GM18520 (cell line): ENCODE measurements around the gene ROS1.
"Not testable (repeated sequence)": the region's sequence is repeated elsewhere in the genome, so short reads cannot be mapped to it uniquely, and the experiment has no call there.

Experiments used
- ATAC-seq: cut with Tn5 transposase; IDR thresholded peaks from one replicate; pipeline ENCODE4 v1.9.1; 2021; ENCODE audit not compliant: unreplicated experiment

The ROS1 gene

DNA sequence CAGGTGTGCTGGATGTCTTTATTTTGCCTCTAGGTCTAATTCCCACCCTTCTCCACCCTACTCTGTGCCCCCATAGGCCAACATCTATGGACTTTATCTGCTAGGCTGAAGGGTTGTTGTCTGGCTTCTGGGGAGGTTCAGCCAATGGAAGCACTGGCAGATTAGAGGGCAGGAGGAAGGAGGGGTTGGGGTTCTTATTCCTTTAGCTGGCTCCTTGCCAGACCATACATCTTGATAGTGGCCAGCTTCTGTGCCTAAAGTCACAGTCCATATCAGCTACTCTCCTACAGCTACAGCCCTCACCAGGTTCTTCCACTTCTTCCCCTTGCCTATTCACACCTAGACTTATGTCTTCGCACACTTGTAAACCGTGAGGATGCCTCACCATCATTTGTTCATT, 41.1 kb downstream of the ROS1 start:
- ATAC-seq, result no peak

DNA sequence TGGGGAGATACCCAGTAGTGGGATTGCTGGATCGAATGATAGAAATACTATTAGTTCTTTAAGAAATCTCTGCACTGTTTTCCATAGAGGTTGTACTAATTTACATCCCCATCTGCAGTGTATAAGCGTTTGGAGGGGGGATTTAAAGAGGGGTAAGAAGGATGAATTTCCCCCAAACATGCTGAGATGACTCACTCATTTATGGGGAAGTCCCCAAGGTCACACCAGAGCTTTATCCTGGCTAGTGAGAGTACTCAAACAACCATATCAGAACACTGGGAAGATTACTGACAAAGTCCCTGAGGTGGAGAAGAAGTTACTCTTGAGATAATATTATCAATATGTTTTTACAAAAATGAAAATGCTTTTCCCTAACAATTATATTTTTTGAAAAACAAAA, 44.0 kb downstream of the ROS1 start:
- ATAC-seq, result no peak

DNA sequence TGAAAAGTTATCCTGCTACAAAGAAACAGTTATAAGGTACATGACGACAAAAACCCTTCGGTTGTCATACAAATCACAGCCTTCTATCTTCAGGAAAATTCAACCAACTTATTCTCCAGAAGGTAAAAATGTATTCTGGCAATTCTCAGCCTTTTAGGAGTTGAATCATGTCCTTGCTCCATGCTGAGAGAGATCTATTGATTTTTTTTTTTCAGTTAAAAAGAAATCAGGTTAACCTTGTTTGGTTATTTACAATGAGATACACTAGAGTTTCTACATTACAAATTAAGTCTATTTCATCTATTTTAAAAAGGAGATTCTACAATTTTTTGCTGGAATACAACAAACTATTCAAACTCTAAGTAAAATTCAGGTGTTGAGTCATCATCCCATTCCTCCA, 45.4 kb downstream of the ROS1 start:
- ATAC-seq, result no peak

DNA sequence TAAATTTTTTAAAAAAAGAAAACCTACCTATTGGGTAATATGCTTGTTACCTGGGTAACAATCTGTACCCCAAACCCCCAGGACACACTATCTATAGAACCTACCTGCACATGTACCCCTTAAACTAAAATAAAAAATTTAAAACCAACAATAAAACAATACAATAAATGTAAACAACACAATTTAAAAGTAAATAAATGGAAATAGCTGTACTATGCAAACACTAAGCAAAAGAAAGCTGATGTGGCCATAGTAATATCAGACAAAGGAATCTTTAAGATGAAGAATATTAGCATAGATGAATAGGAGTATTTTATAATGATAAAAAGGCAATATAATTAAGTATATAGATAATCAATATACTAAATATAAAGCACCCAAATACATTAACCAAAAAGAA, 50.3 kb downstream of the ROS1 start:
- no peak for ATAC-seq

DNA sequence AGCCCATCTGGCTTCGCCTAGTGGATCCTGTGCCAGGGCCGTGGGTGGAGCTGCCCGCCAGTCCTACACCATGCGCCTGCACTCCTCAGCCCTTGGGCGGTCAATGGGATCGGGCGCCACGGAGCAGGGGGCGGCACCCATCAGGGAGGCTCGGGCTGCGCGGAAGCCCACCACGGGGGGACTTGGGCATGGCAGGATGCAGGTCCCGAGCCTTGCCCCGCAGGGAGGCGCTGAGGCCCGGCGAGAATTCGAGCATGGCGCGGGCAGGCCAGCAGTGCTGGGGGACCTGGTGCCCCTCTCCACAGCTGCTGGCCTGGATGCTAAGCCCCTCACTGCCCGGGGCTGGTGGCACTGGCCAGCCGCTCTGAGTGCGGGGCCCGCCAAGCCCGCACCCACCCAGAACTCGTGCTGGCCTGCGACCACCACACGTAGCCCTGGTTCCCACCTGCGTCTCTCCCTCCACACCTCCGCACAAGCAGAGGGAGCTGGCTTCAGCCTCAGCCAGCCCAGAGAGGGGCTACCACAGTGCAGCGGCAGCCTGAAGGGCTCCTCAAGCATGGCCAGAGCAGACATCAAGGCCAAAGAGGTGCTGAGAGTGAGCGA, 52.4 kb downstream of the ROS1 start:
- ATAC-seq, result no peak

DNA sequence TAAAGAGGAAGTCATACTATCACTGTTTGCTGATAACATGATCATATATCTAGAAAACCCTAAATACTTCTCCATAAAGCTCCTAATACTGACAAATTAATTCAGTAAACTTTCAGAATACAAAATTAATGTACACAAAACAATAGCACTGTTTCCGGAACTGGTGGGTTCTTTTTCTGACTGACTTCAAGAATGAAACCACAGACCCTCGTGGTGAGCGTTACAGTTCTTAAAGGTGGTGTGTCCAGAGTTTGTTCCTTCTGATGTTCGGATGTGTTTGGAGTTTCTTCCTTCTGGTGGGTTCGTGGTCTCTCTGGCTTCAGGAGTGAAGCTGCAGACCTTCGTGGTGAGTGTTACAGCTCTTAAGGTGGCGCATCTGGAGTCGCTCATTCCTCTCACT, 53.5 kb downstream of the ROS1 start:
- not testable (repeated sequence) for ATAC-seq

DNA sequence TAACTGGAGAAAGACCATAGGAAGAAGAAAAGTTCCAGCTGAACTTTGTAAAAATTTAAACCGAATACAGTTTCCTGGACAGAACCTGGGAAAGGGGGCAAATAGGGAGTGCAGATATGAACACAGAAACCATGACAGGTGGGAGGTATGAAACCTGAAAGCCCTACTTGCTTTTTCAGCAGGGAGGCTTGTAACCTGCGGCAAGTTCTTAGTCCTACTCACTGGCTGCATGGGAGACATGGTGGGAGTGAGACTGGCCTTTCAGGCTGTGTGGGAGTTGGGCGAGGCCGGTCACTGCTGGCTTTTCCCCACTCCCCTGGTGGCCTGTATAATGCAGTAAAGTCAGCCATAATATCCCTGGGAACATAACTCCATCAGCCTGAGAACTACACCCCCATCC, 54.2 kb downstream of the ROS1 start:
- no peak for ATAC-seq

DNA sequence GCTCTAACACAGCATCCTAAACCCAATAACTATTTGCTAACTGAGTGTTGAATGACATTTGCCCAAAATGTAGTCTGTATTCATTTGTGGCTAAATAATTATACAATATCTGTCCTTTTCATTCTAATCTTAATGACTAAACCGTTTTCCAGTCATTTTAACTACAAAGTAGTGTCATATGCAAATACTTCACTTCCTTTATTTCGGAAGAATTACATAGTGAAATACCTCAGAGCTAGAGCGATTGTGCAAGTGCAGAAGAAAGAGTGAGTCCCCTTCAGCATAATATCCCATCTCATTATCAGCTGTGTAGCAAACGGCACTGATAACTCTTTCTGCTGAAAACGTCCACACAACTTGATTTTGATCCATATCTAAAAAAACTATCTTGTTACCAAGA, 66.2 kb downstream of the ROS1 start:
- ATAC-seq, result no peak

DNA sequence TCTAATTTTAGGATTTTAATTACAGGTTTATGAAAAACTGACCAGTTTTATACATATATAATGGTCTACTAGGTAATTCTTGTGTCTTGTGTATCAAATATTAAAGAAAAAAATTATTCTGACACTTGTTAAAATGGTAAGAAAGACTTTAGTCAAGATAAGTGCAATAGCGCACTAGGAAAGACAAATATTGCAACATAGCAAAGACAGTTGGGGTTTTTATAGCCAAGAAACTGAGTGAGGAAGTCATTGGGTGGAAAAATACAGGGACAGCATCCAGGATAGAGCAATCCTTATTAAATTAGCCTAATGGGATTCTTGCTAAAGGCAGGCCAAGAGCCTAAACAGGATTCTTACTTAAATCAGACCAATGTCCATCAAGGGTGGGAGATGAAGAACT, 71.1 kb downstream of the ROS1 start:
- ATAC-seq, result no peak

DNA sequence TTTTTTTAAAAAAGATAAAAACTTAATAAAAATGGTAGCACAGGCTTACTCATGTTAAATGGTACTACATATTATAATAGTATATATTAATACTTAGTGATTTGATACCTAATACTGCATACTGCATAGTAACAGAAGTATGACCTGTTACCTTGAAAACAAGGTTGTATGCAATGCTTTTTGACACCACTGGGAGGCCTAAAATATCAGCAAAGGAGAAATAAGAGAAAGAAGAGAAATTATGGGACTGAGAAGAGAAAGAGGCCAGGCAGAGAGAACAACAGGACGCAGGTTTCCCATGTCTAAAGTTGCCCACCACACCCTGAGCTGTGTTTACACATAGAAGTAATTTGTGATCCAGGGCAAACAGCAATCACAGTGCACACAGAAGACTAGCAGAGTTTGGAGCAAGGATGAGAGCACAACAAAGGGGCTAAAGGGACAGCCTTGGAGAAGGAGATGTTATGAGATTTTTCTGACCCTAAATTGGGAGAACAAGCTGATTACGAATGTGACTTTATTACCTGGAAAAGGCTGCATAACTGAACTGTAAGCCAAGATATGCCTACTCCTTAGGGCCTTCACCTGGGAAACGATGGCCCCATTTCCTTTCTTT, 73.2 kb downstream of the ROS1 start:
- ATAC-seq, result no peak

DNA sequence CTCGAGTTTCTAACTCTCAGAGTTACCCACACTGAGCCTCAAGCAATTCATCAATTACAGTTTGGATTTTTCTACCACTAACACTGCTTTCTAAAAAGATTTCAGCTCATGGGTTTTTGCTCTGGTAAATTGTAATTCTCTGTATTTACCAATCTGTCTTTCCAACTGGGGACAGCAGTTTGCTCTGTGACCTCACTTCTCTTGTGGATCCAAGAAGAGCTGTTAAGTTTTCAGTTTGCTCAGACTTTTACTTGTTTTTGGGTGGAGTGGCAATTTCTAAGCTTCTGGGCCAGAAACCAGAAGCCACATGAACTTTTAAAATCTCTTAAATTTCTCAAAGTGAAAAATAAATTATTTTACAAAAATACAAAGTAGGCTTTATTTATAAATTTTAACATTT, 74.2 kb downstream of the ROS1 start:
- no peak for ATAC-seq

DNA sequence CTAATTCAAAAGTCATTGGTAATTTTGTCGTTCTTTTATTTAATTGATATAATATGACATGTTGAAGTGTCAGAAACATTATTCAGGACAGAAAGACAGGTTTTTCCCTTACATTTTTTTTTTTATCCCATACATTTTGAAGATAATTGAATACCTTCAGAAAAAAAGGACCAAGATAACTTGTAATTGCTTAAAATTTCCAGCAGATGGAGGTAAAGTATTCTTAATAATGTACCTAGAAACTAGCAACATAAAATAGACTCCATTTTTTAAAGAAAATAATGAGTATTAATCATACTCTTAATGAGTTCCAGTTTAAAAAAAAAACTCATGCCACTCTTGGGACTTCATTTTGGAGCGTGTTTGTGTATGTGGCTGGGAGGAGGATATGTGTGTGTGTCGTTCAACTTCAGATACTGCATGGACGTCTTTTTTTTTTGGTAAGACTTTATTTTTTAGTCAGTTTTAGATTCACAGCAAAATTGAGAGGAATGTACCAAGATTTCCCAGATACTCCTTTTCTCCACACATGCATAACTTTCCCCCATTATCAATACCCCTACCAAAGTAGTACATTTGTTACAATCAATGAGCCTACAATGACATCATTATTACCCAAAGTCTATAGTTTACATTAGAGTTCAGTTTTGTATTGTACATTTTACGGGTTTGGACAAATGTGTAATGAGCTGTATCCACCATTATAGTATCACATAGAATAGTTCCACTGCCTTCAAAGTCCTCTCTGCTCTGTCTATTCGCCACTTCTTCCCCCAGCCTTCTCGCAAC, 79.4 kb downstream of the ROS1 start:
- no peak for ATAC-seq

DNA sequence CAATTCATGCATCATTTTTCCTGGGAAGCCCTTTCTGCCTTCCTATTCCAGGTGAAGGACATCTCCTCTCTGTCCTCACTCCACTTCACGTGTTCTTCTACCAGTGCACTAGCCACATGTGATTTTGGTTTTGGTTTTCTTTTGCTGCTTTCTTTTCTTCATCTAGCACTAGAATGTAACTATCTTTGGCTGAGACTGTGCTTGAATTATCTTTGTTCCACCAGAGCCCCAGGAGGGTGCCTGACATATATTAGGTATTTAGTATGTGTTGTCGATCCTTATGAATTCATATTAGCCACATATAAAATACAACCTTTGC, 80.5 kb downstream of the ROS1 start:
- no peak for ATAC-seq

DNA sequence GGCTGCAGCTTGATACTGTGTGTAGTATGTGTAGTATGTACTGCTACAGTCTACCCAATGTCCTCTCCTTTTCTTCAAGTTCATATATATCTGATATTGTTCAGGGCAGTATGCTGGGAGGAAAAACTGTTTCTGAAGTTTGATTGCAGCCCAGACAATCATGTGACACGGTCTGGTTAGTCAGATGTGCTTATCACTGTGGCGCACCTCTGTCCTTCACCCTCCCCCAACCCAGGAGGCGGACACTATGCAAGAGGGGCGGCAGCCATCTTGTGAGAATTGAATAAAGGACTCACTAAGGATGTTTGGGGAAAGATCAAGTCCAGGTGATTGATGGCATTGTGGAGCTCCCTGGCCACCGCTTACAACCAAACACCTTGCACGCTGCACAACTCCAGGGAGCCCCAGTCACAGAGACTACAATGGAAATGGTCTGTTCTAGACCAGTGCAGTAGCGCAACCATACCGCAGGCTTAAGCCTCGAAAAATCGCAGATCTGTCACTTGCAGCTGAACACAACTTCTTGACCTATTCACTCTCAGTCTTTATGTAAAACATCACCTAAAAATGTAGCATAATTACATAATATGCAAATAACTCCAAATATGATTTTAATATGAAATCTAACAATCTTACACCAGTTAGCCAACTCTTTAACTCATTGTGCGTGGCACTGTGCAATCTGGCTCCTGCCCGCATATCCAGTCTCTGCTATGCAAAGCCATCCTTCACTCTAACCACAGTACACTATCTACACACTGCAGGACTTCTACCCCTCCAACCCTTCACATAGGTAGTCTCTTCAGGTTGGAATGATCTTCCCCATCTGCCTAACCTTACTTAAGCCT, 81.1 kb downstream of the ROS1 start:
- no peak for ATAC-seq

DNA sequence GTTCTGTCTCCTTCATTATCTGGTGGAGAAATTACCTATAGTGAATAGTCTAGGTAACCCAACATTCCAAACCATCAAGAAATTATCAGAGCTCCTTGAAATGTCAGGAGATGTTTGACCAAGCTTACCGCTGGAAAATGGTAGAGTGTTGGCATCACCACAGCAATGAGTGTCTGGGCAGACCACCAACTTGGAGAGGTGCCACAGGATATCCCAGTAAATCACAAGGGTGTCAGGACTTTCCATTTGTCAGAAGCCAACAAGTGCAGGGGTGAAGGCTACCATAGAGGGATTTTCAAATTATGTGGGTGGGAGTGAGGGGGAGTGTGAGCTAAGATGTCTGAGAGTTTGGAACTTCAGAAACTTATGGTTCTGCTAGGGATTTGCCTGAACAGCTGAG, 87.2 kb downstream of the ROS1 start:
- no peak for ATAC-seq

DNA sequence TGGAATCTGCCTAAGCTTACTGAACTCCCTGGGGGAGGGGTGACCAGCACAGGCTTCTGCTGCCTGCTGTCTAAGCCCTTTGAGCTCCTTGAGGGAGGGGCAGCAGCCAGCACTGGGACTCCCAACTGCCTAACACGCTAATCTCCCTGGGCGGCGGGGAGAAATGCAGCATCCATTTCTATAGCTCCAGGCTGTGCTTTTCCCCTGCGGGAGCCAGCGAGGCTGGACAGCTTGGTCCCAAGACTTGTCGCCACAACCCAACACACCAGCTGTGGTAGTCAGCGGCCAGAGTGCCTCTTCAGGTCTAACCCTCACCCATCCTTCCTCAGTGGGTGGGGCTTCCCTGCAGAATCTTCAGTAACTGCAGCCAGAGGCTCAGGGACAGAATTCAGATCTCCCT, 95.8 kb downstream of the ROS1 start:
- ATAC-seq, result no peak

DNA sequence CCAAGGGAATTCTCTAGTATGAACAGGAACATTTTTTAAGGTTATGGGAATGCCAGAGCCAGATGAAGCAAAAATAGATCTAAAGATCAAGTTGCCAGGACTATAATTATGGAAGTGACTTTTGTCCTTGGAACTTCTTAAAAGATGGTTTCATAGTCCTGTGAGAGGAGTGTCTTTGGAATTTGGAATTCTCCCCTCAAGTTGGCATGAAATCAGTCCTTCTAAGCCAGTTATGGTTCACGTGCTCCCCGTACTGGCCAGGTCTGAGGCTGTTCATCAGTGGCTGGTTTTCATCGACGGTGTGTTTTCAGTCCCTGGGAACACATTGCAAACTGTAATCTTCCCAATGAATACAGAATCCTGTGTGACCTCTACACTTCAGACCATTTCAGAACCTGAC, 97.2 kb downstream of the ROS1 start:
- no peak for ATAC-seq

DNA sequence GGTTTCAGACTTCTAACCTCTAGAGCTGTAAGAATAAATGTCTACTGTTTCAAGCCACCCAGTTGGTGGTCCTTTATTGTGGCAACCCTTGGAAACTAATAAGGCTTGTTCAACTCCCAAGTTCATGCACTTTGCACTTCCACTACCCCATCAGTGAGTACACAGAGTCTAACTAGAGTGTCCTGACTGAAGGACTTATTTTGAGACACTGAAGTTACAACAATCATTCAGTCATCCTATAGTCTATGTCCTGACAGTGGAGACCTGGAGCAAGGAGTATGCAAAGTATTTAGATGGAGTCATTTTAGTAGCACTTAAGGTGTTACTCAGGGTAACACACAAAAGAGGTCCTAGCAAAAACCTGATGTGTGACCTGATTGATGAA, 97.7 kb downstream of the ROS1 start:
- ATAC-seq, result no peak

DNA sequence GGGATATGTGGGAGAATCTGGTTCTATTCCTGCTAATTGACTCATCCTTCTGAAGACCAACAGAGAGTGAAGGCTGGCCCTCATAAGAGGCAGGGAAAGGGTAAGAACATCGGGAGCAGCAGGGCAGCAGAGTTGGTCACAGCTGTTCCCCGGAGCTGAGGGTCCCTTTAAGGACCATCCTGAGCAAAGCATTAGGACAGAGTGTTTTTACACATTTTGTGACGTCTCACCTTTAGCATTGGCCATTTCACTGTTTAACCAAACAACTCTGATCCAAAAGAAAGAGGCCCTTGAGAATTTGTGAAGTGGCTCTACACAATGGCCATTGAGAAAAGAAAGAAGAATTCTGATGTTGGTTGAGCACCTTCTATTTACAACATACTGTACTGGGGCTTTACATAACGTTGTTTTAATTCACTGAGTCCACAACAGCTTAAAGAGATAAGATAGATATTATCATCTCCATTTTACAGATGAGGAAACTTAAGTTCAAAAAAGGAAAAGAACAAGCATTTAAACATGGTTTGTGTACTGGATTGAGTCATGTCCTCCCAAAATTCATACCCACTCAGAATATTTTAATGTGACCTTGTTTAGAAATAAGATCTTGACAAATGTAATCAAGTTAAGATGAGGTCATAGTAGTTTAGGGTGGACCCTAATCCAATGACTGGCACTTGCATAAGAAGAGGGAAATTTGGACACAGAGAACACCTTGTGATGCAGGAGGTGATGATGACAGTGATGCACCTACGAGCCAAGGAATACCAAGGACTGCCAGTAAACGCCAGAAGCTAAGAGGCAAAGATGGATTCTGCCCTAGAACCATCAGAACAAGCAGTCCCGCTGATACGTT, 98.4 kb downstream of the ROS1 start:
- no peak for ATAC-seq

DNA sequence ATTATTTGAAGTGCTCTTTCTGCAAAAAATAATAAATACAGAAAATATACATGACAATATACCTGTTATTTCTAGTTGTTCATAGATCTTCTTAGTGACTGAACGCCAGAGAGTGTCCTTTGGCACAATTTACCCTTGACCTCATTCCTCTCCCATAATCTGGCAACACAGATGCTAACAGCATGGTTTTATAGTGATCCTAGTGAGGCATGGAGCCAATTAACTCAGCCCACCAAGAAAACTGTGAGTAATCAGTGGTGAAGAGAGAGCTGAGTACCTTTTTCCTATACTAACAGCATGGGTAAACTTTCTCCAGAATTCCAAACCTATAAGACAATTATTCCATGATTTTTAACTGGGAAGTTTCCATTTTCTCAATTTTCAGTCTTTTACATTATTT, 99.3 kb downstream of the ROS1 start:
- ATAC-seq, result no peak

DNA sequence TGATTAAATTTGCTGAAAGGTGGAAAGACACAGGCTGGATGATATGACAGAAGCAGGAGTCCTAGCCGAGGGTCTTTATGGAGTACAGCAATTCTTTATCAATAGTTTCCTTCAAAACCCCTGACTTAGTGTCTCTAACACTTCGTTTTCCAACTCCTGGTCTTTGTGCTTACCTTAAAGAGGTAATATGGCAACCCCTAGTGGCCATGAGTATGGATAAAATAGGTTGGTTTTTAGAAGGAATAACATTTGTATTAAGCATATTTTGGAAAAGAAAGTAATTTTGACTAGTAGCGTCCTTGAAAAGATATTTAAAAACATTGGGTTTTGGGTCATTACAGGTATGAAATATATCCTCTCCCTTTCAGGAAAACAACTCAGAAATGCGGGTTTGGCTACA, 108.5 kb downstream of the ROS1 start:
- no peak for ATAC-seq
